HAP-1 (cell line): ENCODE measurements around the gene TM9SF3.
A peak's percentile ranks its signal among the peaks of the same experiment; 100 is the strongest.
"Not testable (repeated sequence)": the region's sequence is repeated elsewhere in the genome, so short reads cannot be mapped to it uniquely, and the experiment has no call there.

ENCODE experiments used
- DNase-seq, 2 experiments: peaks; one replicate each; pipeline ENCODE4 v3.0.0-alpha.2; 2016 to 2020; ENCODE audit warnings: low spot score in 2 of 2
- H3K27me3 ChIP-seq: fragments of 250-450 bp; sonication (Bioruptor Pico); 2 replicates; pipeline ENCODE4 v1.5.1; 2020; ENCODE audit warnings: low read depth, mild to moderate bottlenecking, moderate library complexity
- H3K36me3 ChIP-seq: fragments of 250-450 bp; sonication (Bioruptor Pico); replicated peaks from 2 replicates; pipeline ENCODE4 v1.5.1; 2020; ENCODE audit warnings: mild to moderate bottlenecking
- H3K4me1 ChIP-seq: fragments of 250-450 bp; sonication (Bioruptor Pico); 2 replicates; pipeline ENCODE4 v1.5.1; 2020; ENCODE audit warnings: mild to moderate bottlenecking
- H3K4me3 ChIP-seq: fragments of 250-450 bp; sonication (Bioruptor Pico); 2 replicates; pipeline ENCODE4 v1.5.1; 2020; ENCODE audit warnings: mild to moderate bottlenecking, moderate library complexity
- H3K9me3 ChIP-seq: fragments of 250-450 bp; sonication (Bioruptor Pico); 2 replicates; pipeline ENCODE4 v1.5.1; 2020; ENCODE audit warnings: mild to moderate bottlenecking, moderate library complexity
- in situ Hi-C: fragments of 300-500 bp; cut with MboI; formaldehyde crosslinking; loops from 3 replicates; pipeline ENCODE4 v1.14.3; 2020; ENCODE audit warnings: low sequenced_read_pairs, inconsistent platforms, mixed read lengths

The TM9SF3 gene

GRCh38 chr10:96570983-96571964, 15.5 kb downstream of the TM9SF3 start:
- no peak for DNase-seq
- in situ Hi-C loops = no loop called here
- Histone ChIP-seq H3K27me3 (no peaks in the 10 kb centered on the region), H3K4me1 (peaks cover under 1% of the 10 kb centered on the region; the same call in 1 of the 2 replicates), H3K4me3 (no peak overlapping the region), H3K9me3 (no peaks in the 10 kb centered on the region), H3K36me3 (peaks cover 15% of the 10 kb centered on the region)

GRCh38 chr10:96570511-96570910, 16.3 kb downstream of the TM9SF3 start:
- Histone ChIP-seq H3K4me3 (no peak overlapping the region), H3K27me3 (no peaks in the 10 kb centered on the region), H3K36me3 (peaks cover 9% of the 10 kb centered on the region), H3K4me1 (peaks cover 8% of the 10 kb centered on the region), H3K9me3 (no peaks in the 10 kb centered on the region)
- in situ Hi-C loops = no loop called here
- no peak for DNase-seq

- Histone ChIP-seq H3K4me3 (no peak overlapping the region), H3K4me1 (peaks cover 8% of the 10 kb centered on the region), H3K27me3 (no peaks in the 10 kb centered on the region), H3K36me3 (peaks cover 6% of the 10 kb centered on the region), H3K9me3 (no peaks in the 10 kb centered on the region)
- in situ Hi-C loops = no loop called here
- no peak for DNase-seq
Measured at GRCh38 chr10:96568402-96568801, 18.4 kb downstream of the TM9SF3 start.

GRCh38 chr10:96565774-96566173, 21.0 kb downstream of the TM9SF3 start:
- Histone ChIP-seq H3K27me3 (no peaks in the 10 kb centered on the region), H3K36me3 (peaks cover 15% of the 10 kb centered on the region), H3K4me1 (peaks cover 8% of the 10 kb centered on the region), H3K4me3 (no peak overlapping the region), H3K9me3 (no peaks in the 10 kb centered on the region)
- in situ Hi-C loops = no loop called here
- no peak for DNase-seq

GRCh38 chr10:96560966-96561887, 25.6 kb downstream of the TM9SF3 start:
- H3K4me1 ChIP-seq = peaks cover 7% of the 10 kb centered on the region
- in situ Hi-C loops = no loop called here
- H3K9me3 ChIP-seq = no peaks in the 10 kb centered on the region
- no peak for DNase-seq
- H3K27me3 ChIP-seq = no peaks in the 10 kb centered on the region
- H3K4me3 ChIP-seq = no peak overlapping the region
- H3K36me3 ChIP-seq = peaks cover 28% of the 10 kb centered on the region

GRCh38 chr10:96560489-96560888, 26.3 kb downstream of the TM9SF3 start:
- in situ Hi-C loops = no loop called here
- no peak for DNase-seq
- Histone ChIP-seq H3K4me3 (no peak overlapping the region), H3K9me3 (no peaks in the 10 kb centered on the region), H3K4me1 (no peaks in the 10 kb centered on the region), H3K27me3 (no peaks in the 10 kb centered on the region), H3K36me3 (peaks cover 28% of the 10 kb centered on the region)

GRCh38 chr10:96556003-96556402, 30.8 kb downstream of the TM9SF3 start:
- Histone ChIP-seq H3K9me3 (no peaks in the 10 kb centered on the region), H3K4me3 (no peak overlapping the region), H3K27me3 (no peaks in the 10 kb centered on the region), H3K4me1 (no peaks in the 10 kb centered on the region), H3K36me3 (peaks cover 33% of the 10 kb centered on the region)
- in situ Hi-C loops = no loop called here
- peak in 1 of 2 experiments; percentile 16 for DNase-seq

- DNase-seq = no peak
- Histone ChIP-seq H3K9me3 (no peaks in the 10 kb centered on the region), H3K4me1 (no peaks in the 10 kb centered on the region), H3K36me3 (peaks cover 30% of the 10 kb centered on the region), H3K27me3 (no peaks in the 10 kb centered on the region), H3K4me3 (no peak overlapping the region)
- in situ Hi-C loops = no loop called here
Measured at GRCh38 chr10:96555330-96555729, 31.5 kb downstream of the TM9SF3 start.

- Histone ChIP-seq H3K4me1 (no peaks in the 10 kb centered on the region), H3K4me3 (no peak overlapping the region), H3K36me3 (peaks cover 57% of the 10 kb centered on the region), H3K27me3 (no peaks in the 10 kb centered on the region), H3K9me3 (no peaks in the 10 kb centered on the region)
- in situ Hi-C loops = no loop called here
- DNase-seq = no peak
Measured at GRCh38 chr10:96548589-96548988, 38.2 kb downstream of the TM9SF3 start.

GRCh38 chr10:96545558-96545957, 41.3 kb downstream of the TM9SF3 start:
- DNase-seq, H3K4me1 ChIP-seq, H3K27me3 ChIP-seq, in situ Hi-C loops, H3K9me3 ChIP-seq, H3K4me3 ChIP-seq: not testable (repeated sequence)
- H3K36me3 ChIP-seq = peaks cover 48% of the 10 kb centered on the region

- in situ Hi-C loops = no loop called here
Measured at GRCh38 chr10:96541921-96542320, 44.9 kb downstream of the TM9SF3 start.

GRCh38 chr10:96540240-96540639, 46.6 kb downstream of the TM9SF3 start:
- peaks cover 19% of the 10 kb centered on the region for H3K36me3 ChIP-seq
- no peak for DNase-seq
- no peak overlapping the region for H3K4me3 ChIP-seq
- in situ Hi-C loops = no loop called here
- no peaks in the 10 kb centered on the region for H3K9me3 ChIP-seq
- no peaks in the 10 kb centered on the region for H3K4me1 ChIP-seq
- no peaks in the 10 kb centered on the region for H3K27me3 ChIP-seq

More at GRCh38 chr10:96541921-96542320, 44.9 kb downstream of the TM9SF3 start:
- no peak overlapping the region for H3K4me3 ChIP-seq
- no peaks in the 10 kb centered on the region for H3K27me3 ChIP-seq
- H3K9me3 ChIP-seq = no peaks in the 10 kb centered on the region
- no peaks in the 10 kb centered on the region for H3K4me1 ChIP-seq
- H3K36me3 ChIP-seq = peaks cover 33% of the 10 kb centered on the region
- no peak for DNase-seq

GRCh38 chr10:96538683-96539082, 48.1 kb downstream of the TM9SF3 start:
- peaks cover 16% of the 10 kb centered on the region for H3K36me3 ChIP-seq
- H3K9me3 ChIP-seq = no peaks in the 10 kb centered on the region
- no peak overlapping the region for H3K4me3 ChIP-seq
- no peaks in the 10 kb centered on the region for H3K27me3 ChIP-seq
- H3K4me1 ChIP-seq = peaks cover 5% of the 10 kb centered on the region
- in situ Hi-C loops = no loop called here
- no peak for DNase-seq

GRCh38 chr10:96536129-96536528, 50.7 kb downstream of the TM9SF3 start:
- peaks cover 18% of the 10 kb centered on the region for H3K4me1 ChIP-seq
- no peak overlapping the region for H3K4me3 ChIP-seq
- peaks cover 10% of the 10 kb centered on the region for H3K36me3 ChIP-seq
- in situ Hi-C loops = no loop called here
- no peaks in the 10 kb centered on the region for H3K27me3 ChIP-seq
- no peak for DNase-seq
- H3K9me3 ChIP-seq = no peaks in the 10 kb centered on the region
